ENCODE measurements around the gene ATAD5.
A peak's percentile ranks its signal among the peaks of the same experiment; 100 is the strongest.
"Not testable (repeated sequence)": the region's sequence is repeated elsewhere in the genome, so short reads cannot be mapped to it uniquely, and the experiment has no call there.

Gene ATAD5

DNA sequence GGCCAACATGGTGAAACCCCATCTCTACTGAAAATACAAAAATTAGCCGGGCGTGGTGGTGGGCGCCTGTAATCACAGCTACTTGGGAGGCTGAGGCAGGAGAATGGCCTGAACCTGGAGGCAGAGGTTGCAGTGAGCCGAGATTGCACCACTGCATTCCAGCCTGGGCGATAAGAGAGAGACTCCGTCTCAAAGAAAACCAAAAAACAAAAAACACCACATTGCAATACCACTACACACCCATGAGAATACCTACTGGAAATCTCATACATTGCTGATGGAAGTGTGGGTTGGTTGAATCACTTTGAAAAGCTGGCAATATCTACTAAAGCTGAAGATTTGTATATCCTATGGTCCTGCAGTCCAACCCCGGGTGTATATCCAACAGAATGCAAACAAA is 78.4 kb downstream of the ATAD5 start:
- DNase-seq (ENCODE audit: low spot score) = not testable (repeated sequence)

DNA sequence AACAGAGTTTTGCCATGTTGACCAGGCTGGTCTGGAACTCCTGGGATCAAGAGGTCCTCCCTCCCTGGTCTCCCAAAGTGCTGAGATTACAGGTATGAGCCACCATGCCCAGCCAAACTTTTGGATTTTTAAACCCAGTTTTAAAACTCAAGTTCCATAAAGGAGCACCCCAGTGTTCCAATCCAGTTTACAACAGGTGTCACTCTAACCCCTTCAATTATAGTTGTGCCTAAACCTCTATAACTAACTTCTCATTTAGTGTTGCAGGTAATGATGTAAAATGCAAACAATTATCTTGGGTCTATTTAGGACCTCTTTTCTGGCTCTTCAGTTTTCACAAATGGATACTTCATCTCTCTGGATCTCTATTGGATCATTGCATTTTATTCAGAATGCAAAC is 82.2 kb downstream of the ATAD5 start:
- DNase-seq (ENCODE audit: low spot score) = no peak

DNA sequence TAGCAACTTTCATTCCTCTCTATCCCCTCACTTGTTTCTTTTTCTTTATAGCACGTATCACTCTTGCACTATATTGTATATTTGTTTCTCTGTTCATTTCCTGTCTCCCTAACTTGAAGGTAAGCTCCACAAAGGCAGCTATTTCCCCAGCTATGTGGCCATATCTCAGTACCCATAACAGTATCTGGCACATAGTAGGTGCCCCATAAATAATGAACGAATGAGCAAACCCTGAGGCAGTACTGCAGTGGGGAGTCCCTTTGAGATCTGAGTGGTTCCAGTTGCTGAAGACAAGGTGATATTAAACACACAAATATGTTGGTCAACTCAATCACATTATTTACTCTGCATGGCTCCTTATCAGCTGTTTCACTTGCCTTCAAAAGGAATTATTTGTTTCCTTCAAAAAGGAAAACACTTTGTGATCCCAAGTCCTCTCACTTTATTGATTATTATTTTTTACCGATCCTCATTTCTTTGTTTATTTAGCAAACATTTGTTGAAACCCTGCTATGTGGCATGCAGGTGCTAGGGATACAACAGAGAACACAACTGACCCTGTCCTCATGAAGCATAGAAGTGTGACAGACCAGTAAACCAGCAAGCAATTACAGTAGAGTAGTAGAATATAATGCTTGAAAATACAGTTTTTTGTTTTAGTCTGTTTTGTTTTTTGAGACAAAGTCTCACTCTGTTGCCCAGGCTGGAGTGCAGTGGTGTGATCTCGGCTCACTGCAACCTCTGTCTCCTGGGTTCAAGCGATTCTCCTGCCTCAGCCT is 84.3 kb downstream of the ATAD5 start:
- DNase-seq (ENCODE audit: low spot score) = peak; percentile 72

DNA sequence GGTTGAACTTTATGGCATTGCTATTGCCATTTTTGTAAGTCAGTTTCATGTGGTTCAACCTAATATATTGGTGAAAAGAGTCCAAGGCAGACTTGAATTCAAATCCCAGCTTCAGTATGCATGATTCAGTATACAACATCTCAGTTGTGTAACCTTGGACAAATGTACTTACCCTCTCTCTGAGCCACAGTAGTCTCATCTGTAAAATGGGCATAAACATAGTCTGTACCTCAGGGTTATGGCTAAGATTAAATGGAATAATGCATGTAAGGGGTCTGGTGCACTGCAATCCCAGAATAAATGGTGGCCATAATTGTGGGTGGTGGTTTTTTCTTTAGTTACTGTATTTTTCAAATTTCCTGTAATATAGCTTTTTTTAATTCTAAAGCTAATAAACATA is 85.3 kb downstream of the ATAD5 start:
- no peak for DNase-seq (ENCODE audit: low spot score)

DNA sequence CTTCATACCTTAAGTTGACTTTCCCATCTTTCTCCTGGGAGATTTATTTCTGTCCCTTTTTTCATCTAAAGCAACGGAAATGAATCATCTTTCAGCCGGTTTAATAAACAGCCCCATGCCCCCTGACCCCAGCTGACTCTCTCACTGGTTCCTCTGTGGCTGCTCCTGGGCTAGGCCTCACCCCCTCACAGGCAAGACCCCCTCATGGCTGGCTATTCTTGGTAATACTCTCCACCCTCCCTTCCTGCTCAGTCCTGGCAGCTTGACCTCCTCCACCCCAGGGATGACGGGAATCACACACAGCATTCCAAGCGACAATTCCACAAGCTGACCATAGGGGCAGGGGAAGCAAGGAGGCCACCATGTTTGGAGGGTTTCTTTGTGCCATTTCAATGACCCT is 88.5 kb downstream of the ATAD5 start:
- DNase-seq (ENCODE audit: low spot score) = peak; percentile 67

DNA sequence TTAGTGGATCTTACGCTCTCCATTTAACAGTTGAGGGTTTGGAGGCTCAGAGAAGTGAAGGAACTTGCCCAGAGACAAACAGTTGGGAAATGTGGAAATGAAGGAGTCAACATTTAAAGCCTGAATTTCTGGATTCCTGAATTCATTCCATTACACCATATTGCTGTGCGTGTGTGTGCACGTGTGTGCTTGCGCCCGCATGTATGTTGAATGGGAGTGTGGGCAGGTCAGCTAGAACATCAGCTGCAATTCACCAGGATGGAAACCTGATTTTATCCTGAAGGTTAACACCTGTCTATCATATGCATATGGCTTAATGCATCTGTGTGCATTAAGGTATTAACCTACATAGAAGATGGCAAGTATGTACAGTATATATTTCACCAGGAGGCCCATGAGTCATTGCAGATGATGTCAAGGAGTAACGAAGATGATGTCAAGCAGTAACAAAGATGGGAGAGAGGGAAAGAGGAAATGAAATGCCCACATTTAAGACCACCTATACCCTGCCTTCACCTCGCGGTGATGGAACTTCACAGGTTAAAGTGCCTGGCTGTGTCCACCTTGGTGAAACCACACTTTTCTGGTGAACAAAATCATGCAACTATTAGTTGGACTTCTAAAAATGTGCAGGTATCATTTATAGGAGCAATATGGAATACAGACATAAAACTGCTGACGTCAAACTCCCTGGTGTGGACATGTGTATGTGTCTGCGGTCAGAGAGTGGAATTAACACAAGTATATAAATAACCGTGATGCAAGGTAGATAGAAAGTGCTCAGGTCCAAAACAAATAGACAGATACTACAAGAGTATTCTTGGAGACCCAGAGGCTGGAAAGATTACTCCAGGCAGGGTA is 89.1 kb downstream of the ATAD5 start:
- DNase-seq (ENCODE audit: low spot score) = no peak

DNA sequence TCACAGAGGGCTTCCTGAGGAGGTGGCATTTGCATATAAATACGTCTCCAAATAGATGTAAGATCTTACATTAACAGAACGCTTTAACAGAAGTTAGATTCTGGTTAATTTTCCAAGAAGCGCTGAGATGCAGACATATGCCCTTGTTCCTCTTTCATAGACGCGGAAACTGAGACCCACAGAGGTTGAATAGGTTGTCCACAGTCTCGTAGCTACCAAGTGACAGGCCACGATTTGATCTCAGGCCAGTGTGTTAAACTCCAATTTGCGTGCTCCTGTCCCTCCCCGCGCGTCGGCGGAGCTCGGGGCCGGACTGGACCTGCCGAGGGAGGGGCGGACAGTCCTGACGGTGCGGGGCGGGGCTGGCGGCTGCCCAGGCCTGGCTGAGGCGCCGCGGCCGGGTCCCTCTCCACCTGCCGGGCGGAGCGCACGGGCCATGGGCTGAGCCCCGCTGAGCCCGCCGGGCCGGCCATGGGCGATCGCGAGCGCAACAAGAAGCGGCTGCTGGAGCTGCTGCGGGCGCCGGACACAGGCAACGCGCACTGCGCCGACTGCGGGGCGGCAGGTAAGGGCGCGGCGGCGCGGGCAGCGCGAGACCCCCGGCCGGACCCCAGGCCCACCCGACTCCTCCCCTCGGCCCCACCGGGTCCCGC is 89.9 kb downstream of the ATAD5 start, which contains the start of gene ADAP2:
Gene ADAP2, plus strand, starts transcription at position 402 of the 653 bp plus-strand sequence. Its CDS starts 70 bp downstream, at position 472.
- DNase-seq (ENCODE audit: low spot score) = peak; percentile 53

DNA sequence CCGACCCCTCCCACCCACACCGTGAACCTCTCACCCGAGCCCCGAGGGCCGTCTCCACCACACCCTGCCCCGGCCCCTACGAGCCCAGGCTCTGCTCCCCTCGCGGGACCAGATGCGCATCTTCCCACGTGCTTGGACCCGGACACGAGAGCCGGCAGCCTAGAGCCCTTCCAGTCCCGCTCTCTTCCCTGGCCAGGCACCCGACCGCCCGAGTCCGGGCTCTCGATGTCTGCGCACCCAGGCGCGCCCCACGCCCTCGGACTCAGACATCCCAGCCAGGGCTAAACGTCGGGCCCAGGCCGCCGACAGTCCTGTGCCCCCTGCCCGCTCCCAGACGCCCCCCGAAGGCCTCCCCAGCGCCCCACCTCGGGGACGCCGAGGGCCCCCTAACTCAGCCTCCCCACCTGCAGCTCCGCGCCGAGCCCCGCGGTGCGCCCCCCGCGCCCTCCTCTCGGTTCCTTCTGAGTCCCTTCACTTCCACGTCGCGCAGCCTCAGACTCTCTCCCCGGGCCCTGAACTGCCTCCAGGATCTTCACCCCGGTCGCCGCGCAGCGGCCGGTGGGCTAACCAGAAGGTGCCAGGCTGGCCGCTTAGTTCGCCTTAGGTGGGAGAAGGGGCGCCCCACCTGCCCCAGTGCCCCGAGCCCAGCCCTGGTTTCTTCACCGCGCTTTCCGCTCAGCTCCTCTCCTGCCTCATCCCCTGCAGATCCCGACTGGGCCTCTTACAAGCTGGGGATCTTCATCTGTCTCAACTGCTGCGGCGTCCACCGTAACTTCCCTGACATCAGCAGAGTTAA is 90.7 kb downstream of the ATAD5 start:
- DNase-seq (ENCODE audit: low spot score) = no peak

DNA sequence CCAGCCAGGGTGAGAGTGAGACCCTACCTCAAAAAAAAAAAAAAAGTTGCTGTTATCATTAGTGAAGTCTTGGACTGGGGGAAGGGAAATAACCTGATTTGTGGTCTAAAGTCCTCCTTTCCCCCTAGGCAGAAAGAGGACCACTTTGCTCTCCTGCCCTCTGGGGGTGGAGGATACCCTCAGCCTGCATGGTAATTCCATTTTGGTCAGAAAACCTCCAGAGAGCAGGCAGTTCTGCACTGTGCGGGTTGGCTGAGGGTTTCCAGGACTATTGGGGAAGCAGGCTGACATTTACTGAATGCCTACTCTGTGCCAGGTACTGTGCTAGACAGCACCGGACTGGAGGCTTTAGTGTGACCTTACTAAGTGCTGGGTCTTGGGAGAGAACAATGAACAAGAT is 92.6 kb downstream of the ATAD5 start:
- no peak for DNase-seq (ENCODE audit: low spot score)

DNA sequence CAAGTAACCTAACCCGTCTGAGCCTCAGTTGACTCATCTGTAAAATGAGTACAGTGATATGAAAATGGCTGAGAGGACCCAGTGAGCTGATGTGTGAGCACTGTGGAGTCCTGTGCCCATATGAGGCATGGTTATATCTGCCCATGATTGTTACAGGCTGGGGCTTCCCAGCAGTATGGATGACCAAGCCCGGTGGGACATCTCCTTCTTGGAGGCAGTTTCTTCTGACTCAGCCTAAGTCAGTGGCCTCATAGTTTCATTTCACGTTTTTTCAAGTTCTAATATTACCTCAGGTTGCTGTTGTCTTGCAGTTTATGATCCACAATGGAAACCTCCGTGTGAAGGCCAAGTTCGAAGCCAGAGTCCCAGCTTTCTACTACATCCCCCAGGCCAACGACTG is 94.8 kb downstream of the ATAD5 start:
- no peak for DNase-seq (ENCODE audit: low spot score)

DNA sequence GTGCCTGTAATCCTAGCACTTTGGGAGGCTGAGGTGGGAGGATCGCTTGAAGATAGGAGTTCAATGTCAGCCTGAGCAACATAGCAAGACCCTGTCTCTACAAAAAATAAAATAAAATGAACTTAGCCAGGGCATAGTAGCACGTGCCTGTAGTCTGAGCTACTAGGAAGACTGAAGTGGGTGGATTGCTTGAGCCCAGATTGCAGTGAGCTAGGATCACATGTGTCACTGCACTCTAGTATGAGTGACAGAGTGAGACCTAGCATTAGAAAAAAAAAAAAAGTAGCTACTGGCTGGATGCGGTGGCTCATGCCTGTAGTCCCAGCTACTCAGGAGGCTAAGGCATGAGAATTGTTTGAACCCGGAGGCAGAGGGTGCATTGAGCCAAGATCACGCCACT is 96.0 kb downstream of the ATAD5 start:
- DNase-seq (ENCODE audit: low spot score) = no peak

DNA sequence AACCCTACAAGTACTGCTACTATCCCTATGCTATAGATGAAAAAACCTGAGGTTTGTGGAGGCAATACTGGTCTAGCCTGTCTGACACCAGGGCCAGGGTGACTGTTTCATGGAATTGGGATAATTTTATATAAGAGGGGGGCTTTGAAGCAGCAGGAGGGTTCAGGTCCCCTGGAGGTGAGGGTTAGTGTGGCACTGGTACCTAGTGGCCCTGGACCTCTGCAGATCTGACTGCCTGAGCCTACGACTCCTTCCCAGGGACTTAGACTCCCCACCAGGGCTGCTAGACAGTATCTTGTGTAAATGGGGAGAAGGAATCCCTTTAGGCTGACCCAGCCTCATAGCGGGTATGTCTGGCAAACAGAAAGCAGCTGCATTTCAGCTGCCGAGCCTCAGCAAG is 96.8 kb downstream of the ATAD5 start:
- DNase-seq (ENCODE audit: low spot score) = no peak

DNA sequence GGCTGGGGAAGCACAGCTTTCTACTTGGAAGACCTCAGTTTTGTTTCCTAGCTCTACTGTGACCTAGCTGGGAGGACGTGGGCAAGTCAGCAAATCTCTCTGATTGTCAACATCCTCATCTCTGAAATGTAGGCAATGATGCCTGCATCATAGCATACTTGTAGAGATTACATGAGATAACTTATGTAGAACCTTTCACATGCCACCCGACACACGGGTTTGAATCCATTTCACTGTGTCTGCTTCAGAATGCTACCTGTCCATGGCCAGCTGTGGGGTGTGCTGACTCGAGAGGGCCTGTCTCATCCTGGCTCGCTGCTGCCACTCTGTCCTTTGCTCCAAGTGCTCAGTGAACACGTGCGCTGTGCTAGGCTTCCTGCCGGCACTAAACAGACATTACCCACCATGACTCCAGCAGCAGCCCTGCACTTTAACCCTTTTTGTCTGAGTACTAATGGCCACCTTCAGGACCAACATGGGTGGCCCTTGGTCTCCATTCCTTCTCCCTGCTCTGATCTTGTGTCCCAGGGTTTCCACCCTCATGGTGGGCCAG is 97.4 kb downstream of the ATAD5 start:
- no peak for DNase-seq (ENCODE audit: low spot score)

DNA sequence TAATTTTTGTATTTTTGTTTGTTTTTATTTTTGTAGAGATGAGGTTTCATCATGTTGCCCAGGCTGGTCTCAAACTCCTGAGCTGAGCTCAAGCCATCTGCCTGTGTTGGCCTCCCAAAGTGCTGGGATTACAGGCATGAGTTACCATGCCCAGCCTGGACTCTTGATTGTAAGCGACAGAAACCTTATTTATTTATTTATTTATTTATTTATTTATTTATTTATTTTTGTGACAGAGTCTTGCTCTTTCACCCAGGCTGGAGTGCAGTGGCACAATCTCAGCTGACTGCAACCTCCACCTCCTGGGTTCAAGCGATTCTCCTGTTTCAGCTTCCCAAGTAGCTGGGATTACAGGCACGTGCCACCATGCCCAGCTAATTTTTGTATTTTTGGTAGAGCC is 98.1 kb downstream of the ATAD5 start:
- not testable (repeated sequence) for DNase-seq (ENCODE audit: low spot score)

DNA sequence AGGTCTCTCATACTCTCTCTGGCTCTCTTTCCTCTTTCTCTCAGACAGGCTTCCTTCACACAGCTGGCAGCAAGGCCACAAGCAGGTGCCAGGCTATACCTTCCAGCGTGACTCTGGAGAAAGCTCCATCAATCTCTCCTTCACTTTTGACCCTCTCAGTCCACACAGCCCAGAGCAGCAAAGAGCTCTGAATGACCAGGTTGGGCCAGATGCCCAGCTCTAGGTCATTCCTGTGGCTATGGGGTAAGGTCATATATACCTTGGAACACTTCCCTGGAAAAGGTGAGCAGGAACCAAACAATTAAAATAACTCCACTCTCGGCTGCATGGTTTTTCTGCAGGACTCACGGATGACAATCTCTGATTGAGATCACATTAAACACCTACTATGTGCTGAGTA is 98.7 kb downstream of the ATAD5 start:
- DNase-seq (ENCODE audit: low spot score) = no peak

DNA sequence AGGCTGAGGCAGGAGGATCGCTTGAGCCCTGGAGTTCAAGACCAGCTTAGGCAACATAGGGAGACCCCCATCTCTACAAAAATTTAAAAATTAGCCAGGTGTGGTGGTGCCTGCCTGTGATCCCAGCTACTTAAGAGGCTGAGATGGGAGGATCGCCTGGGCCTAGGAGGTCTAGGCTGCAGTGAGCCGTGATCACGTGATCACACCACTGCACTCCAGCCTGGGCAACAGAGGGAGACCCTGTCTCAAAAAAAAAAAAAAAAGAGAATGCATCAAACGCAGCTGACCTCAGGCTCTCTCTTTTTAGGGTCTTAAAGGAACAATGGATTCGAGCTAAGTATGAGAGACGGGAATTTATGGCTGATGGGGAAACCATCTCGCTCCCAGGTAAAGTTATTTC is 99.8 kb downstream of the ATAD5 start:
- not testable (repeated sequence) for DNase-seq (ENCODE audit: low spot score)

DNA sequence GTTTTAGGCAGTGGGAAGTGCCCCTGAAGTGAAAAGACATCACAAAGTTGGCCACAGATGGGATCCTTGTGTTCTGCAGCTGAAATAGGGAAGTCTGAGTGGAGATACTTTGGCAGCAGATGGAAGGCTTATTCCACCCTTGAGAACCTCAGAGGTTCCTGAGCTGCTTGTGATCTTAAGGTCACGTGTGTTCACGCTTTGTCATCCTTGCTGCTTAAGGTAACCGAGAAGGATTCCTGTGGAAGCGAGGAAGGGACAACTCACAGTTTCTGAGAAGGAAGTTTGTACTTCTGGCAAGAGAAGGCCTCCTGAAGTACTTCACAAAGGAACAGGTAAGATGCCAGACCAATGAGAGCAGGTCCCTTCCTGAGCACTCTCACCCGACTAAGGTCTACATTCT is 102.2 kb downstream of the ATAD5 start:
- DNase-seq (ENCODE audit: low spot score) = no peak

DNA sequence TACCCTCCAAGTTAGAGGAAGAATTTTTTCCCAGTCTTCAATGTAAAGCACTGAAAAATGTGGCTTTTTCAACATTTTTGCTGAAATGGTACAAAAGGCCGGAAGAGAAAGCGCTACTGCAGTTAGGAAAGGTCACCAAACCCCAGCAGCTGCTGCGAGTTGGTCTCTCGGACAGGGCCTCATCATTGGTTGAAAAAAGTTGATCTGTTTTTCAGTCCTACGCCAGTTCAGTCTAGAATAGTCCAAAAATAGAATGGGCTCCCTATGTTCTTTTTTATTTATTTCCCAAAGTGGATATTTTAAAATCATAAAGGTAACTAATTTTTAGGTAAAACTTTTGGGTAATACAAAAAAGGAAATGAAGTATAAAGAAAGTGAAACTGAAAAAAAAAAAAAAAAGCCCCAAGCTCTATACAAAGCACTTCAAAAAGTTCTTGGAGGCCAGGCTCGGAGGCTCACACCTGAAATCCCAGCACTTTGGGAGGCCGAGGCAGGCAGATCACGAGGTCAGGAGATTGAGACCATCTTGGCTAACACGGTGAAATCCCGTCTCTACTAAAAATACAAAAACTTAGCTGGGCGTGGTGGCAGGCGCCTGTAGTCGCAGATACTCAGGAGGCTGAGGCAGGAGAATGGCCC is 107.4 kb downstream of the ATAD5 start:
- no peak for DNase-seq (ENCODE audit: low spot score)

DNA sequence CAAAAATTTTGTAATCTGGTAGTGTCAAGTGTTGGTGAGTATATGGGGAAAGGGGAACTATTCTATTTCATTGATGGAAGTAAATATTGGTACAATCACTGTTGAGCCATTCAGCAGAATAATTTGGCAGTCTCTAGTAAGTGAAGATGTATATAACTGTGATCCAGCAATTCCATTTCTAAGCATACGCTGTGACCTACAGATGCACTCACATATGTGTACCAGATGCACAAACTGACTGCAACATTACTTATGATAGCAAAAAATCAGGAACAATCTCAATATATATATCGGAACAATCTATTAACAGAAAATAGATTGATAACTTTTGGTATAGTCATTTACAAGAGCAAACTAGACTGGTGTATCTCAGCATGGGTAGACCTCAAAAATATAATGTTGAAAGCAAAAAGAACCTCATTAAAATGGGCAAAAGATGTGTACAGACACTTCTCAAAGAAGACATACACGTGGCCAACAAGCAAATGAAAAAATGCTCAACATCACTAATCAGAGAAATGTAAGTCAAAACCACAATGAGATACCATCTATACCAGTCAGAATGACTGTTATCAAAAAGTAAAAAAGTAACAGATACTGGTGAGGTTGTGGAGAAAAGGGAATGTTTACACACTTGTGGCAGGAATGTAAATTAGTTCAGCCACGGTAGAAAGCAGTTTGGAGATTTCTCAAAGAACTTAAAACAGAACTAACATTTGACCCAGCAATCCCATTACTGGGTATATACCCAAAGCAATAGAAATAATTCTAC is 110.7 kb downstream of the ATAD5 start:
- DNase-seq (ENCODE audit: low spot score) = no peak

All from HuH-7 (cell line).